GM10248 (cell line): Measurements from ENCODE around the gene DNAJB7.

ENCODE experiments used
- CTCF ChIA-PET: fragments of 300-600 bp; sonication (Branson Sonifier 250); formaldehyde crosslinking; extraction: SDS; loops from one replicate; lab custom pipeline; 2021; ENCODE audit warnings: antibody characterized with exemption; lab: Yijun Ruan, JAX
- POLR2A ChIA-PET: fragments of 350-650 bp; sonication (Branson Sonifier 250); formaldehyde crosslinking; extraction: SDS; loops from one replicate; lab custom pipeline; 2020; ENCODE audit warnings: antibody characterized with exemption; lab: Yijun Ruan, JAX
- DNase-seq: peaks from one replicate; pipeline ENCODE4 v3.0.0; 2012; ENCODE audit errors: extremely low spot score
- TF ChIP-seq, protein P1 (sequence below): IDR thresholded peaks from 2 replicates; pipeline ENCODE4 v1.5.1; 2012; ENCODE audit warnings: mild to moderate bottlenecking, low read depth; ENCODE audit errors: extremely low read depth, missing control alignments, control extremely low read depth

The DNAJB7 gene

DNA sequence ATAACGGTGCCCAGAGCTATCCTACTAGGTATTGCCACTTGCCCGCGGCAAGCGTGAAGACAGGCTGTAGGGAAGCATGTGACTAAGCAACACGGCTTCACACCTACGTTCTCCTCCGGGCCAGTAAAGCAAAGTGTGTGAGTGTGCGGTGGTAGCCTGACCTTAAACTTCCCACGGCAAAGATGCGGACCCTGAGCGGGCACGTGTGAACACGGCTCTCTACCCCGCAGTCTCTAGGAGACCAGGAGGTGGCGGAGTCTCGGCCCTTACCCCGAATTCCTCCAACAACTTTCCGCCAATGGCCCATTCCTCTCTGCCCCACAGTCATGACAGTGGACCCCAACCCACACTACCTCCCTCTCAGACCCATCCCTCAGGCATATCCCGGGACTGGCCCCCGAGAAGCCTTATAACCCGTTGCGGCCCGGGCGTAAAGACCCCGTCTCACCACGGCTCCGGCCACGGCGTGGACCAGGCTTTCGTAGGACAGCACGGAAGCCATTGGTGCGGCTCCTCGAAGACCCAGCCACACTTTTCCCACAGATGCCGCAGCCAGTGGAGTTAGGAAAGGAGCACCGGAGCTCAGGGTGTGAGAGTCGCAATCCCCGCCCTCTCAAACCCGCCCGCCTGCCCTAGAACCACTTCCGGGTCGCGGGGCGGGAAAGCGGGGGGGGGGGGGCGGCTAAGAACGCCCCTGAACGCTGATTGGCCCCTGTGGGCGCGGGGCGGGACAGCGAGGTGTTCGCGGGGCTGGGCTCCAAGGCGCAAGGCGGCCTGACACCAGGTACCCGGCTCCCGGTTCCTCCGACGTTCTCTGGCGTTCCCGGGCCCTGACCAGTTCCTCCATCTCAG is 42.9 kb downstream of the DNAJB7 start, which contains the start of gene SLC25A17:
SLC25A17 (minus strand) TSS at position 600 of the 852 bp plus-strand sequence; CDS start at position 502, 98 bp downstream.
- TF ChIP-seq, protein P1, sequence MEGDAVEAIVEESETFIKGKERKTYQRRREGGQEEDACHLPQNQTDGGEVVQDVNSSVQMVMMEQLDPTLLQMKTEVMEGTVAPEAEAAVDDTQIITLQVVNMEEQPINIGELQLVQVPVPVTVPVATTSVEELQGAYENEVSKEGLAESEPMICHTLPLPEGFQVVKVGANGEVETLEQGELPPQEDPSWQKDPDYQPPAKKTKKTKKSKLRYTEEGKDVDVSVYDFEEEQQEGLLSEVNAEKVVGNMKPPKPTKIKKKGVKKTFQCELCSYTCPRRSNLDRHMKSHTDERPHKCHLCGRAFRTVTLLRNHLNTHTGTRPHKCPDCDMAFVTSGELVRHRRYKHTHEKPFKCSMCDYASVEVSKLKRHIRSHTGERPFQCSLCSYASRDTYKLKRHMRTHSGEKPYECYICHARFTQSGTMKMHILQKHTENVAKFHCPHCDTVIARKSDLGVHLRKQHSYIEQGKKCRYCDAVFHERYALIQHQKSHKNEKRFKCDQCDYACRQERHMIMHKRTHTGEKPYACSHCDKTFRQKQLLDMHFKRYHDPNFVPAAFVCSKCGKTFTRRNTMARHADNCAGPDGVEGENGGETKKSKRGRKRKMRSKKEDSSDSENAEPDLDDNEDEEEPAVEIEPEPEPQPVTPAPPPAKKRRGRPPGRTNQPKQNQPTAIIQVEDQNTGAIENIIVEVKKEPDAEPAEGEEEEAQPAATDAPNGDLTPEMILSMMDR = peak; percentile 26
- POLR2A ChIA-PET = interaction anchor here (0.6 kb wide), 1 partner anchor 13 kb away, joined by 4 read pairs; no protein-coding TSS in a partner anchor

DNA sequence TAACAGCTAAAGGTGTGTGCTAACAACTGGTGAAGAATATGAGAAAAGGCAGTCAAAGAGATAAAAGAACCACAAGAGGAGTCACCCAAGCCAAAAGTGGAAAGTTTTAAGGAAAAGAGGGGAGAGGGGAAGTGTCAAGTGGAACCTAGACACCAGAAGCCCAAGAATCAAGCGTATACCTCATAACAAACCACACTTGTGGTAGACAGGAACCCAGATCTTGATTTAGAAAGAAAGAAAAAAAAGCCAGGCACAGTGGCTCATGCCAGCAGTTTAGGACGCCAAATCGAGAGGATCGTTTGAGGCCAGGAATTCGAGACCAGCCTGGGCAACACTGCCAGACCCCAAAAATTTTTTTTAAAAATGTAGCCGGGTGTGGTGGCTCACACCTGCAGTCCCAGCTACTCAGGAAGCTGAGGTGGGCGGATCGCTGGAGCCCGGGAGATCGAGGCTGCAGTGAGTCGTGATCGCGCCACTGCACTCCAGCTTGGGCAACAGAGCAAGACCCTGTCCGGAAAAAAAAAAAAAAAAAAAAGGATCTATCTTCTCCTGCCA is 43.6 kb downstream of the DNAJB7 start:
- TF ChIP-seq, protein P1 = no peak
- ChIA-PET POLR2A (interaction anchor here (0.6 kb wide), 1 partner anchor 608 kb away, joined by 5 read pairs; no protein-coding TSS in a partner anchor), CTCF (interaction anchor here (0.8 to 1.5 kb wide), 5 partner anchors 14 to 470 kb away, joined by 3 to 6 read pairs (median 4); partner anchors contain the start of genes ST13 and XPNPEP3)
- DNase-seq = no peak

More for the DNA sequence above, 42.9 kb downstream of the DNAJB7 start, which contains the start of gene SLC25A17:
- DNase-seq = peak; percentile 97
- CTCF ChIA-PET = interaction anchor here (0.8 to 1.4 kb wide), 7 partner anchors 9 to 470 kb away, joined by 3 to 6 read pairs (median 3); partner anchors contain the start of genes ST13 and XPNPEP3

DNA sequence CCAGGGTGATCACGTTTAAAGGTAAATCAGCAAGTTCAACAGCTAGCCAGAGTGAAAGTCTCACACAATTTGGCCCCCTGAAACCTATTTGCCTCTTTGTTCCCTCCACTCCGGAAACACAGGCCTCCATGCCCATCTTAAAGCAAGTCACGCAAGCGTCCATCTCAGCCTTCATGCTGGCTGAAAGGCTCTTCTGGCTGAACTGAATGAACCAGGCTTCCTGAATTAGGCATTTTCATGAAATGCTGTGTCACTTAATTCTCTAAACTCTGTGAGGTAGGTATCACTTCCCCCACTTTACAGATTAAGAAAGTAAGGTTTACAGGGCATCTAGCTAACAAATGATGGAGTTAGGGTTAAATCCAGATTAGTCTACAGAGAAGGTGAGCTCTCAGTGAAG is 44.2 kb downstream of the DNAJB7 start:
- CTCF ChIA-PET = interaction anchor here (1.0 to 1.5 kb wide), 5 partner anchors 9 to 135 kb away, joined by 3 to 6 read pairs (median 4); partner anchors contain the start of genes ST13 and XPNPEP3
- TF ChIP-seq, protein P1 = no peak
- POLR2A ChIA-PET = interaction anchor here (0.6 kb wide), 1 partner anchor 608 kb away, joined by 5 read pairs; no protein-coding TSS in a partner anchor
- peak; percentile 45 for DNase-seq

DNA sequence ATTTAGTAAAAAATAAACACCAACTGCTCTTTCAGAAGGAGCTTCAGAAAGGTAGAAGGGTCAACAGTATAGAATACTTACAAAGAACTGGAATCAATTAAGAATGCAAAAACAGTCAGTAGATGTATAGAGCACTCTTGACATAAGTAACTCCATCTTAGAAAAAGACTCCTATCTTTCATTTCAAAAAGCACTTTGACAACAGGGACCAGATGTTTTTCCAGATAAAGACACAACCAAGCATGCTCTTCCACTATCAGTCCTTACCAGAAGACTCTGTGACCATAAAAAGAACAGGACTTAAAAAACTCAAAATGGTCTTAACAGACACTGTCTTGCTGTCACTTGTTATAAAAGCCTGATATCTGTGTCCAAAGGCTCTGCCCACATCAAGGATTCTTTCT is 48.0 kb downstream of the DNAJB7 start:
- TF ChIP-seq, protein P1 = no peak
- CTCF ChIA-PET = interaction anchor here (1.0 to 1.9 kb wide), 2 partner anchors 35 to 377 kb away, joined by 3 to 4 read pairs; no protein-coding TSS in a partner anchor
- DNase-seq = no peak
- POLR2A ChIA-PET = no interaction called here
